DOHH2 (cell line): ENCODE results near the gene PCP4.

Experiments
- CTCF ChIP-seq: fragments of 200-600 bp; sonication (generic); IDR thresholded peaks from one replicate; pipeline ENCODE4 v1.5.1; 2014; ENCODE audit warnings: antibody characterized with exemption, mild to moderate bottlenecking, low read depth, low read length; ENCODE audit not compliant: poor library complexity, severe bottlenecking
- EZH2phosphoT487 ChIP-seq: fragments of 200-600 bp; sonication (generic); IDR thresholded peaks from 2 replicates; pipeline ENCODE4 v1.6.1; 2017; ENCODE audit warnings: borderline replicate concordance, mild to moderate bottlenecking, antibody characterized with exemption, low read length, moderate library complexity, mixed read lengths

- TF ChIP-seq CTCF, result no peak
- no peak for TF ChIP-seq EZH2phosphoT487
These were observed 79.8 kb downstream of the PCP4 start for GRCh38 chr21:39947031-39947430.
